ENCODE results near the gene CEP70. TPM values are rescaled to one million over a fixed set of nuclear protein-coding genes. Genes with fewer than 3 reads are reported as not detected.
"Not testable (repeated sequence)": the region's sequence is repeated elsewhere in the genome, so short reads cannot be mapped to it uniquely, and the experiment has no call there.

Gene CEP70
- total RNA-seq, 3 donors from 2014 or later = 29.7 to 56.9 (median 37.9) TPM

DNA sequence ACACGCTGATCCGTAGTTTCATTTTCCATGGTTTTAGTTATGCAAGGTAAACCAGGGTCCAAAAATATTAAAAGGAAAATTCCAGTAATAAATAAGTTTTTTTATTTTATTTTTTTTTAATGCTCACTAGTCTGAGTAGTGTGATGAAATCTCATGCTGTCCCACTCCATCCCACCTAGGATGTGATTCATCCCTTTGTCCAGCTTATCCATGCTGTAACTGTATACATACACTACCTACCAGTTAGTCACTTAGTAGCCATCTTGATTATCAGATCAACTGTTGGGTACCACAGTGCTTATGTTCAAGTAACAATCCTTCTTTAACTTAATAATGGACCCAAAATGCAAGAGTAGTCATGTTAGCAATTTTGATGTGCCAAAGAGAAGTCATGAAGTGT, 84.5 kb downstream of the CEP70 start:
- Histone ChIP-seq H3K36me3 (ENCODE audit: low read depth) (no peaks in the 10 kb centered on the region), H3K9me3 (no peaks in the 10 kb centered on the region), H3K4me3 (no peak overlapping the region), H3K4me1 (ENCODE audit: low read depth) (no peaks in the 10 kb centered on the region)
- DNase-seq (no peak), ATAC-seq (no peak)
- intact Hi-C loops (cut with DNase I, micrococcal nuclease) = no loop called here
- no peak for TF ChIP-seq CTCF (IDR thresholded peaks at IDR 0.05)

DNA sequence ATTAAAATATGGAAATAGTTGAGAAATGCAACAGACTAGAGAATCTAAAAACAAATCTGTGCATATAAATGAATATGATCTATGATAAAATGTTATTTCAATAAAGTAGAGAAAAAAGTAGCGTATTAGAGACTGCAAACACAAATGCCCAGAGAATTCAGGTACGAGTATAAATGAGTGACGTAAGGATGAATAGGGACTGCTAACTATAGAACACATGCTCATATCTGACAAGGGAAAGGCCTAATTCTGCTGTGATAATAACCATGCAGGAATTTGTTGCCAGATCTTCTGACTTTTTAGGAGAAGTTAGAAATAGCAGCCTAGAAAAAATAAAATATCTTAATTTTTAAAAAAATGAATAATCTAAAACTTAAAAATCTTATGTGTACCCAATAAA, 86.5 kb downstream of the CEP70 start:
- no peaks in the 10 kb centered on the region for H3K4me1 ChIP-seq (ENCODE audit: low read depth)
- TF ChIP-seq CTCF (IDR thresholded peaks at IDR 0.05) = no peak
- no peak for DNase-seq
- intact Hi-C loops (cut with DNase I, micrococcal nuclease) = no loop called here
- no peaks in the 10 kb centered on the region for H3K36me3 ChIP-seq (ENCODE audit: low read depth)
- no peaks in the 10 kb centered on the region for H3K9me3 ChIP-seq
- ATAC-seq = no peak
- no peak overlapping the region for H3K4me3 ChIP-seq

- intact Hi-C loops (cut with DNase I, micrococcal nuclease) = no loop called here
These were observed 95.1 kb downstream of the CEP70 start for GRCh38 chr3:138498991-138499390.

DNA sequence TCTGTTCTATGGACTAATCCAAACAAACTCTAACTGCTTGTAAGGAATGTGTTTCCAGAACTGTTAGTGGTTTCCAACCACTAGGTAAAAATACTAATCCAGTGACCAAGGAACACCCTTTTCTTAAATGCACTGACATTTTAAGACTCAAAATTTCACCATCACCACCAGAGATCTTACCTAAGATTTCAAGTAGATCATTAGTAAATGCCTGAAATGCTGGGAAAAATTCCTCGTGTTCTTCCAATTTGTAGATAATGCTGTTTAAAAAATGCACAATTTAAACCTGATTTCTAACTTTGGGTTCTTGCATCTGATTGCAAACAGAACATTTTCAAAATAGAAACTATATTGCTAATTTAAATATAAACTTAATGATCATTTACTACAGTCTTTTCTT, 96.2 kb downstream of the CEP70 start:
- no peak for DNase-seq
- intact Hi-C loops (cut with DNase I, micrococcal nuclease) = no loop called here
- Histone ChIP-seq H3K4me1 (ENCODE audit: low read depth) (no peaks in the 10 kb centered on the region), H3K4me3 (no peak overlapping the region), H3K9me3 (no peaks in the 10 kb centered on the region), H3K36me3 (ENCODE audit: low read depth) (no peaks in the 10 kb centered on the region)
- ATAC-seq = no peak
- no peak for TF ChIP-seq CTCF (IDR thresholded peaks at IDR 0.05)

More at GRCh38 chr3:138498991-138499390, 95.1 kb downstream of the CEP70 start:
- DNase-seq (no peak), ATAC-seq (no peak)
- Histone ChIP-seq H3K36me3 (ENCODE audit: low read depth) (no peaks in the 10 kb centered on the region), H3K9me3 (no peaks in the 10 kb centered on the region), H3K4me3 (no peak overlapping the region), H3K4me1 (ENCODE audit: low read depth) (no peaks in the 10 kb centered on the region)
- TF ChIP-seq CTCF (IDR thresholded peaks at IDR 0.05) = no peak

DNA sequence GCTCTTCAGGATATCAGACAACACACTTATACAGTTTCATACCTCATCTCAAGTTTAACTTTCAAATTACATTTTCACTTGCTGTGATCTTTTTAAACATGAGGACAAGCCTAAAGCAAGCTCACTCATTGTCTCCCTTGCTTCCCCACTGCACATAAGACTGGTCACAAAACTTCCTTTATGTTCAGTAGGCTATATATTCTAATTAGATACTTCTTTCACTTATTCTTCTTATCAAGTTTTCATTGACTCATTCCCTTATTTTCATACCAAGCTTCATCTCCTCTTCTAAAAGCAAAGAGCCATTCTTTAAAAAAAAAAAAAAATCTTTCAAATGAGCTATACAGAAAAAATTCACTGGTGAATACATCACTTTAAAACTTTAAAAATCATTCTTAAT, 97.0 kb downstream of the CEP70 start:
- ATAC-seq (no peak), DNase-seq (no peak)
- Histone ChIP-seq H3K36me3 (ENCODE audit: low read depth) (no peaks in the 10 kb centered on the region), H3K4me1 (ENCODE audit: low read depth) (no peaks in the 10 kb centered on the region), H3K9me3 (no peaks in the 10 kb centered on the region), H3K4me3 (no peak overlapping the region)
- intact Hi-C loops (cut with DNase I, micrococcal nuclease) = no loop called here
- TF ChIP-seq CTCF (IDR thresholded peaks at IDR 0.05) = no peak

DNA sequence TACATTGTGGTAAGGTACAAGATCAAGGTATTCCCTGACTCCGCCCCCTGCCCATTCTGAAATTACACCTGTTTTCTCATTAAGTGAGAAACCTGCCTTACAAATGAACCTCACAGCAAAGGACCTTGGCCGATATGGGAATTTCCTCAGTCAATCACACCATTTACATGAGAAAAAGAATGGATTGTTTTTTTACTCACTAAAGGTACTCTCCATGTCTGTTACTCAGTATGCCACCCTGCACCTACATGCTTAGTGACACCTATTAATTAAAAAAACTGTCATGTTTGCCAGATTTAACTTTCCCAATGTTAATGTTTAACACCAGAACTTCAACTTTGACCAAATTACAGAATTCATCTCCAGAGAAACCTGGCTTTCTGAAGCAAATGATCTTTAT, 97.6 kb downstream of the CEP70 start:
- ATAC-seq = no peak
- intact Hi-C loops (cut with DNase I, micrococcal nuclease) = no loop called here
- TF ChIP-seq CTCF (IDR thresholded peaks at IDR 0.05) = no peak
- DNase-seq = no peak
- Histone ChIP-seq H3K4me1 (ENCODE audit: low read depth) (no peaks in the 10 kb centered on the region), H3K4me3 (no peak overlapping the region), H3K9me3 (no peaks in the 10 kb centered on the region), H3K36me3 (ENCODE audit: low read depth) (no peaks in the 10 kb centered on the region)

GRCh38 chr3:138495638-138496037, 98.4 kb downstream of the CEP70 start:
- intact Hi-C loops (cut with DNase I, micrococcal nuclease); H3K4me1 ChIP-seq (ENCODE audit: low read depth); H3K4me3 ChIP-seq; DNase-seq; H3K9me3 ChIP-seq; H3K36me3 ChIP-seq (ENCODE audit: low read depth); ATAC-seq: not testable (repeated sequence)
